H9 (cell line): Measurements from ENCODE around the gene MSL3. TPM values are rescaled to one million over a fixed set of nuclear protein-coding genes. Genes with fewer than 3 reads are reported as not detected.

Source experiments
- DNase-seq: peaks from one replicate; pipeline ENCODE4 v3.0.0-alpha.2; 2017
- H2AFZ ChIP-seq: one replicate; pipeline ENCODE4 v1.6.1; 2013; ENCODE audit warnings: mild to moderate bottlenecking, low read length, control low read depth, moderate library complexity
- H2AK5ac ChIP-seq: 2 replicates; pipeline ENCODE4 v1.6.1; 2013; ENCODE audit warnings: low read length, control low read depth, mixed read lengths; ENCODE audit not compliant: insufficient read length
- H2BK120ac ChIP-seq: one replicate; pipeline ENCODE4 v1.6.1; 2013; ENCODE audit warnings: low read depth, mild to moderate bottlenecking, low read length, control low read depth, inconsistent platforms; ENCODE audit not compliant: poor library complexity, severe bottlenecking
- H2BK12ac ChIP-seq: 2 replicates; pipeline ENCODE4 v1.6.1; 2013; ENCODE audit warnings: low read length, control low read depth, mixed read lengths, low read depth; ENCODE audit not compliant: insufficient read length
- H2BK15ac ChIP-seq: 2 replicates; pipeline ENCODE4 v1.6.1; 2013; ENCODE audit warnings: low read depth, low read length, control low read depth
- H2BK20ac ChIP-seq: one replicate; pipeline ENCODE4 v1.6.1; 2013; ENCODE audit warnings: low read depth, mild to moderate bottlenecking, low read length, control low read depth, inconsistent platforms; ENCODE audit not compliant: poor library complexity, severe bottlenecking
- H2BK5ac ChIP-seq: 2 replicates; pipeline ENCODE4 v1.6.1; 2013; ENCODE audit warnings: low read length, control low read depth, mixed read lengths; ENCODE audit not compliant: insufficient read length
- H3K14ac ChIP-seq: 2 replicates; pipeline ENCODE4 v1.6.1; 2013; ENCODE audit warnings: low read length, control low read depth; ENCODE audit not compliant: insufficient read depth
- H3K18ac ChIP-seq: 2 replicates; pipeline ENCODE4 v1.6.1; 2013; ENCODE audit warnings: low read depth, mild to moderate bottlenecking, mixed read lengths, low read length, control low read depth; ENCODE audit not compliant: insufficient read length
- H3K23ac ChIP-seq: 2 replicates; pipeline ENCODE4 v1.6.1; 2013; ENCODE audit warnings: low read length, control low read depth, mixed read lengths, low read depth; ENCODE audit not compliant: insufficient read length
- H3K23me2 ChIP-seq: 2 replicates; pipeline ENCODE4 v1.6.1; 2013; ENCODE audit warnings: low read depth, mild to moderate bottlenecking, mixed read lengths, low read length, control low read depth; ENCODE audit not compliant: insufficient read length, poor library complexity, severe bottlenecking
- H3K27ac ChIP-seq: 2 replicates; pipeline ENCODE4 v1.5.1; 2013; ENCODE audit warnings: low read length, control low read depth, mixed read lengths, low read depth; ENCODE audit not compliant: insufficient read length
- H3K27me3 ChIP-seq: 2 replicates; pipeline ENCODE4 v1.6.1; 2013; ENCODE audit warnings: low read length, control low read depth, inconsistent platforms; ENCODE audit not compliant: insufficient read depth
- H3K4ac ChIP-seq: 2 replicates; pipeline ENCODE4 v1.6.1; 2013; ENCODE audit warnings: low read depth, mild to moderate bottlenecking, control low read depth, inconsistent platforms, low read length, moderate library complexity
- H3K4me1 ChIP-seq: 2 replicates; pipeline ENCODE4 v1.6.1; 2013; ENCODE audit warnings: low read length, control low read depth, inconsistent platforms; ENCODE audit not compliant: insufficient read depth
- H3K4me2 ChIP-seq: 2 replicates; pipeline ENCODE4 v1.6.1; 2013; ENCODE audit warnings: low read length, control low read depth, mixed read lengths; ENCODE audit not compliant: insufficient read length, insufficient read depth
- H3K56ac ChIP-seq: 2 replicates; pipeline ENCODE4 v1.6.1; 2013; ENCODE audit warnings: low read depth, mild to moderate bottlenecking, mixed read lengths, low read length, control low read depth; ENCODE audit not compliant: insufficient read length
- H3K79me1 ChIP-seq: 2 replicates; pipeline ENCODE4 v1.6.1; 2013; ENCODE audit warnings: low read depth, mild to moderate bottlenecking, moderate library complexity, low read length, control low read depth, inconsistent platforms; ENCODE audit not compliant: insufficient read depth, poor library complexity, severe bottlenecking
- H3K79me2 ChIP-seq: 2 replicates; pipeline ENCODE4 v1.6.1; 2013; ENCODE audit warnings: low read length, control low read depth, inconsistent platforms; ENCODE audit not compliant: insufficient read depth
- H3K9ac ChIP-seq: 2 replicates; pipeline ENCODE4 v1.6.1; 2013; ENCODE audit warnings: low read length, control low read depth, mixed read lengths; ENCODE audit not compliant: insufficient read length; ENCODE audit errors: extremely low read depth
- H3K9me3 ChIP-seq: one replicate; pipeline ENCODE4 v1.6.1; 2013; ENCODE audit warnings: low read depth, low read length, inconsistent platforms; ENCODE audit not compliant: control insufficient read depth
- H3T11ph ChIP-seq: one replicate; pipeline ENCODE4 v1.6.1; 2013; ENCODE audit warnings: mild to moderate bottlenecking, low read length, control low read depth, inconsistent platforms
- H4K20me1 ChIP-seq: one replicate; pipeline ENCODE4 v1.6.1; 2013; ENCODE audit not compliant: control insufficient read depth, insufficient read length, insufficient read depth
- H4K5ac ChIP-seq: 2 replicates; pipeline ENCODE4 v1.6.1; 2013; ENCODE audit warnings: low read depth, mild to moderate bottlenecking, mixed read lengths, low read length, control low read depth; ENCODE audit not compliant: insufficient read length
- H4K8ac ChIP-seq: replicated peaks from 2 replicates; pipeline ENCODE4 v1.6.1; 2013; ENCODE audit warnings: low read length, control low read depth, mixed read lengths, low read depth; ENCODE audit not compliant: insufficient read length
- H4K91ac ChIP-seq: 2 replicates; pipeline ENCODE4 v1.6.1; 2013; ENCODE audit warnings: low read depth, mild to moderate bottlenecking, moderate library complexity, mixed read lengths, low read length, control low read depth; ENCODE audit not compliant: insufficient read length
- H3K27ac Mint-ChIP-seq, 3 experiments: 2 replicates in 2 of 3; 3 replicates in 1 of 3; pipeline ENCODE4 v1.8.0; 2020 to 2021; ENCODE audit warnings: mixed read lengths in 3 of 3, mild to moderate bottlenecking in 1 of 3, moderate library complexity in 1 of 3
- H3K27me3 Mint-ChIP-seq: 2 replicates; pipeline ENCODE4 v1.8.0; 2021; ENCODE audit warnings: low read depth, mild to moderate bottlenecking, moderate library complexity, mixed read lengths
- H3K36me3 Mint-ChIP-seq, 3 experiments: 2 replicates in 2 of 3; 3 replicates in 1 of 3; pipeline ENCODE4 v1.8.0; 2020 to 2021; ENCODE audit warnings: low read depth in 3 of 3, mixed read lengths in 3 of 3; ENCODE audit not compliant: insufficient read depth in 1 of 3
- H3K4me1 Mint-ChIP-seq, 2 experiments: 2 replicates each; pipeline ENCODE4 v1.8.0; 2020; ENCODE audit warnings: mixed read lengths in 2 of 2
- H3K4me3 Mint-ChIP-seq, 2 experiments: 2 replicates in 1 of 2; 3 replicates in 1 of 2; pipeline ENCODE4 v1.8.0; 2020 to 2021; ENCODE audit warnings: mild to moderate bottlenecking in 2 of 2, mixed read lengths in 2 of 2, moderate library complexity in 1 of 2
- H3K9me3 Mint-ChIP-seq, 2 experiments: 2 replicates in 1 of 2; 3 replicates in 1 of 2; pipeline ENCODE4 v1.8.0; 2020; ENCODE audit warnings: mild to moderate bottlenecking in 2 of 2, mixed read lengths in 2 of 2, moderate library complexity in 1 of 2
- CTCF ChIP-seq: fragments of 200-600 bp; sonication (generic); conservative IDR thresholded peaks from 3 replicates; pipeline ENCODE4 v1.8.0; 2021; ENCODE audit warnings: antibody characterized with exemption, mild to moderate bottlenecking
- total RNA-seq: library from RNA; stranded (reverse); gene quantifications from 2 replicates; pipeline ENCODE4 v1.2.1, GENCODE V29; 2021

MSL3 gene
- total RNA-seq, 1 experiment from 2014 or later: 13.0 TPM

GRCh38 chrX:11751261-11751660 lies 6.8 kb upstream of the MSL3 start:
- Histone ChIP-seq H3K4ac (no peak overlapping the region), H4K91ac (no peak overlapping the region), H2BK5ac (no peak overlapping the region), H2BK20ac (no peak overlapping the region), H3K27ac (no peak overlapping the region), H3K9ac (no peak overlapping the region), H3K18ac (no peak overlapping the region), H3K4me2 (no peak overlapping the region), H2BK15ac (no peak overlapping the region), H3K23me2 (no peaks in the 10 kb centered on the region), H4K8ac (no peak overlapping the region), H4K20me1 (no peaks in the 10 kb centered on the region), H4K5ac (no peak overlapping the region), H3K56ac (no peak overlapping the region), H3K79me1 (no peaks in the 10 kb centered on the region), H2AFZ (no peak overlapping the region), H3K14ac (no peak overlapping the region), H3K4me1 (no peaks in the 10 kb centered on the region), H2AK5ac (no peak overlapping the region), H3T11ph (no peak overlapping the region), H2BK12ac (no peak overlapping the region), H3K9me3 (no peaks in the 10 kb centered on the region), H3K23ac (no peak overlapping the region), H3K79me2 (no peaks in the 10 kb centered on the region), H2BK120ac (no peak overlapping the region), H3K27me3 (no peaks in the 10 kb centered on the region; the same call in 1 of the 2 replicates)
- Mint-ChIP-seq H3K27me3 (peaks cover 27% of the 10 kb centered on the region), H3K36me3 (no peaks in the 10 kb centered on the region; a peak in 2 of 7 replicates), H3K4me3 (no peak overlapping the region), H3K9me3 (peaks cover 49 to 57% of the 10 kb centered on the region in 2 experiments), H3K27ac (no peak overlapping the region), H3K4me1 (peaks cover 0 to 2% of the 10 kb centered on the region in 2 experiments; a peak in 2 of 4 replicates)
- no peak for DNase-seq
- no peak for TF ChIP-seq CTCF
